Measurements from ENCODE around the gene CCDC87. TPM values are rescaled to one million over a fixed set of nuclear protein-coding genes. Genes with fewer than 3 reads are reported as not detected.

CCDC87 gene
- total and polyA plus RNA-seq, 4 donors: 0.12 to 0.67 (median 0.22) TPM

DNA sequence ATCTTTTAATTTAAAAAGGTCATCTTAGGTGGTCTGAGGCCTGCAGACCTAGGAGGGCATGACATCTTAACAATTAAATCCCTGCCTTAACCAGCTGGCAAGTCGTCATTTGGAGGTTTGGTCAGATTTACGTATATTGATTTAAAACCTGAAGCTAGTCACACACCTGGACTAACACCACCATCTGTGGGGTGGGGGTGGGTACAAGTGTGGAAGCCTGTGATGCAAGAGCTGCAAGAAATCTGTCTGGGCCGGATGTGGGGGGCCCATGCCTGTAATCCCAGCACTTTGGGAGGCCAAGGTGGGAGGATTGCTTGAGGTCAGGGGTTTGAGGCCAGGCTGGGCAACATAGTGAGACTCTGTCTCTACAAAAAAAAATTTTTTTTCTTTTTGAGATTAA lies 11.6 kb downstream of the CCDC87 start:
- WGBS, 2 donors: 82 to 84% methylated on average over 3 of the region's 3 CpGs
- H3K36me3 ChIP-seq (ENCODE audit: control insufficient read depth in 4 of 4, insufficient read depth in 4 of 4, low read length in 4 of 4): no peaks in the 10 kb centered on the region
- H3K9me3 ChIP-seq (ENCODE audit: control insufficient read depth in 4 of 4, insufficient read depth in 3 of 4, low read length in 3 of 4): no peaks in the 10 kb centered on the region
- H3K4me3 ChIP-seq: no peak overlapping the region
- TF ChIP-seq, protein P1, sequence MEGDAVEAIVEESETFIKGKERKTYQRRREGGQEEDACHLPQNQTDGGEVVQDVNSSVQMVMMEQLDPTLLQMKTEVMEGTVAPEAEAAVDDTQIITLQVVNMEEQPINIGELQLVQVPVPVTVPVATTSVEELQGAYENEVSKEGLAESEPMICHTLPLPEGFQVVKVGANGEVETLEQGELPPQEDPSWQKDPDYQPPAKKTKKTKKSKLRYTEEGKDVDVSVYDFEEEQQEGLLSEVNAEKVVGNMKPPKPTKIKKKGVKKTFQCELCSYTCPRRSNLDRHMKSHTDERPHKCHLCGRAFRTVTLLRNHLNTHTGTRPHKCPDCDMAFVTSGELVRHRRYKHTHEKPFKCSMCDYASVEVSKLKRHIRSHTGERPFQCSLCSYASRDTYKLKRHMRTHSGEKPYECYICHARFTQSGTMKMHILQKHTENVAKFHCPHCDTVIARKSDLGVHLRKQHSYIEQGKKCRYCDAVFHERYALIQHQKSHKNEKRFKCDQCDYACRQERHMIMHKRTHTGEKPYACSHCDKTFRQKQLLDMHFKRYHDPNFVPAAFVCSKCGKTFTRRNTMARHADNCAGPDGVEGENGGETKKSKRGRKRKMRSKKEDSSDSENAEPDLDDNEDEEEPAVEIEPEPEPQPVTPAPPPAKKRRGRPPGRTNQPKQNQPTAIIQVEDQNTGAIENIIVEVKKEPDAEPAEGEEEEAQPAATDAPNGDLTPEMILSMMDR (IDR thresholded peaks at IDR 0.05; ENCODE audit: control extremely low read depth, extremely low read depth): no peak
- H3K4me1 ChIP-seq (ENCODE audit: control insufficient read depth in 5 of 5, insufficient read depth in 5 of 5, low read length in 5 of 5): no peaks in the 10 kb centered on the region
- no peak overlapping the region for H3K9ac ChIP-seq (ENCODE audit: insufficient read depth in 1 of 2, low read length in 2 of 2)
- DNase-seq (no peak), ATAC-seq (ENCODE audit: insufficient read depth, low FRiP score) (no peak)
- no peak overlapping the region for H3K27ac ChIP-seq (ENCODE audit: low read depth in 1 of 2, low read length in 1 of 2)
- no peaks in the 10 kb centered on the region for H3K27me3 ChIP-seq (ENCODE audit: control insufficient read depth in 3 of 3, insufficient read depth in 3 of 3, low read length in 2 of 3)

DNA sequence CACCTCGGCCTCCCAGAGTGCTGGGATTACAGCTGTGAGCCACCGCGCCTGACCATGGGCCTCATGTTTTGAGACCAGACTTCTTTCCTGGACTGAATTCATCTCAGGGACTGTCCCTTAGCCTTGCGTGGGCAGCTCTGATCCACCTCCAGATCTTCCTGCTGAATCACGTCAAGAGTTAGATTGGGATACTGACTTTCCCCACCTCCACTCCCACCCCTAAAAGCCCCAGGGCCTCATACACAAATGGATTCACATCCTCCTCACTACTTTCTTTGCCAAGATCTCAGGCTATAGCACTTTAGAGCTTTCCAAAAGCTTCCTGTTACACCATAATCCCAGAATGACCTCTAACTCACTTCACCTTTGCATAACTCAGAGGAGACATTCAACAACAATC lies 12.1 kb downstream of the CCDC87 start:
- DNase-seq: no peak
- H3K36me3 ChIP-seq (ENCODE audit: control insufficient read depth in 4 of 4, insufficient read depth in 4 of 4, low read length in 4 of 4): no peaks in the 10 kb centered on the region
- no peaks in the 10 kb centered on the region for H3K9me3 ChIP-seq (ENCODE audit: control insufficient read depth in 4 of 4, insufficient read depth in 3 of 4, low read length in 3 of 4)
- H3K27me3 ChIP-seq (ENCODE audit: control insufficient read depth in 3 of 3, insufficient read depth in 3 of 3, low read length in 2 of 3): no peaks in the 10 kb centered on the region
- TF ChIP-seq, protein P1 (IDR thresholded peaks at IDR 0.05; ENCODE audit: control extremely low read depth, extremely low read depth): no peak
- H3K4me3 ChIP-seq: no peak overlapping the region
- 92 to 96% methylated on average over 5 of the region's 5 CpGs for WGBS, 2 donors
- no peaks in the 10 kb centered on the region for H3K4me1 ChIP-seq (ENCODE audit: control insufficient read depth in 5 of 5, insufficient read depth in 5 of 5, low read length in 5 of 5)
- no peak overlapping the region for H3K27ac ChIP-seq (ENCODE audit: low read depth in 1 of 2, low read length in 1 of 2)
- no peak for ATAC-seq (ENCODE audit: insufficient read depth, low FRiP score)
- H3K9ac ChIP-seq (ENCODE audit: insufficient read depth in 1 of 2, low read length in 2 of 2): no peak overlapping the region

DNA sequence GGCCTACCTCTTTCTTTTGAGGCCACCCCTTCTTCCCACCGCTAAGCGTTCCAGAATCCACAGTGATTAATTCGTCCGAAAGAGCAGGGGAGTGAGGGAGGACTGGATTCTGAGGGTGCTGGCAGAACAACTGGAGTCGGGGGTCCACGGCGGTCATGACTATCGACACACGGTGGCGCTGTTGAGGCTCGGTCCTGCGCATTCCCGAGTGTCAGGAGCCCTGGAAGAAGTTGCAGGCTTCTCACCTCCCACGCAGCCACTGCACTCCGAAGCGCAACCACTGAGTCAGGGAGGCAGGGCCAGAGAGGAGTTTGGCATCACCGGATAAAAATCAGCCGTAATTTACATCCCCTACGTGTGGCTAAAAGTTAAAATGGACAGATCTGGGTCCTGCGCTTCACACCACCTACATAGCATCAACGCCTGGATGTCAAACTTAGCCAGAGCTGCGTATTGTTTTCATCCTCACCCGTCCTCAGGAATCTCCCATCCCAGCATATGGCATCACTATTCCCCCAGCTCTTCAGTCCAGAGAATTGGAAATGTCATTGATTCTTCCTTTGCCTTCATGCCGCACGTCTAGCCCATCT lies 13.8 kb downstream of the CCDC87 start:
- TF ChIP-seq, protein P1 (IDR thresholded peaks at IDR 0.05; ENCODE audit: control extremely low read depth, extremely low read depth): peak; percentile 70
- peak; percentile 88 for ATAC-seq (ENCODE audit: insufficient read depth, low FRiP score)
- Histone ChIP-seq H3K27me3 (ENCODE audit: control insufficient read depth in 3 of 3, insufficient read depth in 3 of 3, low read length in 2 of 3) (no peaks in the 10 kb centered on the region), H3K9me3 (ENCODE audit: control insufficient read depth in 4 of 4, insufficient read depth in 3 of 4, low read length in 3 of 4) (no peaks in the 10 kb centered on the region), H3K4me1 (ENCODE audit: control insufficient read depth in 5 of 5, insufficient read depth in 5 of 5, low read length in 5 of 5) (no peaks in the 10 kb centered on the region), H3K36me3 (ENCODE audit: control insufficient read depth in 4 of 4, insufficient read depth in 4 of 4, low read length in 4 of 4) (no peaks in the 10 kb centered on the region), H3K4me3 (no peak overlapping the region), H3K9ac (ENCODE audit: insufficient read depth in 1 of 2, low read length in 2 of 2) (no peak overlapping the region), H3K27ac (ENCODE audit: low read depth in 1 of 2, low read length in 1 of 2) (no peak overlapping the region)
- peak; percentile 75 to 83 (median 76) for DNase-seq
- 18 to 19% methylated on average over 25 of the region's 25 CpGs for WGBS, 2 donors

DNA sequence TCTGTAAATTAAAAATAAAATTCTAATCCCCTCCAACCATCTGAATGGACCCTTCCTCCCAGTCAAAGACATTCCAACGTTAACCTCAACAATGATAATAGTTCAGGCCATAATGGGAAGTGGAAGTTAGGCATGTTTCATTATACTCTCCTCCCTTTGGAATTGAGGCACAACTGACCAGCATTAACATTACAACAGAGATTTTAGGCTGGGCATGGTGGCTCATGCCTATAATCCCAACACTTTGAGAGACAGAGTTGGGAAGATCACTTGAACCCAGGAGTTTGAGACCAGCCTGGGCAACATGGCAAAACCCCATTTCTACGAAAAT lies 22.0 kb downstream of the CCDC87 start:
- H3K36me3 ChIP-seq (ENCODE audit: control insufficient read depth in 4 of 4, insufficient read depth in 4 of 4, low read length in 4 of 4): peaks cover 0 to 2% (median 0%) of the 10 kb centered on the region in 4 donors
- ATAC-seq (ENCODE audit: insufficient read depth, low FRiP score) (no peak), DNase-seq (no peak)
- 67 to 74% methylated on average over 2 of the region's 2 CpGs for WGBS, 2 donors
- no peaks in the 10 kb centered on the region for H3K9me3 ChIP-seq (ENCODE audit: control insufficient read depth in 4 of 4, insufficient read depth in 3 of 4, low read length in 3 of 4)
- H3K27me3 ChIP-seq (ENCODE audit: control insufficient read depth in 3 of 3, insufficient read depth in 3 of 3, low read length in 2 of 3): no peaks in the 10 kb centered on the region
- peaks cover 0 to 10% (median 0%) of the 10 kb centered on the region in 5 donors for H3K4me1 ChIP-seq (ENCODE audit: control insufficient read depth in 5 of 5, insufficient read depth in 5 of 5, low read length in 5 of 5)
- H3K27ac ChIP-seq (ENCODE audit: low read depth in 1 of 2, low read length in 1 of 2): no peak overlapping the region
- no peak overlapping the region for H3K4me3 ChIP-seq
- no peak overlapping the region for H3K9ac ChIP-seq (ENCODE audit: insufficient read depth in 1 of 2, low read length in 2 of 2)
- TF ChIP-seq, protein P1 (IDR thresholded peaks at IDR 0.05; ENCODE audit: control extremely low read depth, extremely low read depth): no peak

All from lung (tissue), 12 donors.